ENCODE results near the gene SLC8B1.

SLC8B1 gene

DNA sequence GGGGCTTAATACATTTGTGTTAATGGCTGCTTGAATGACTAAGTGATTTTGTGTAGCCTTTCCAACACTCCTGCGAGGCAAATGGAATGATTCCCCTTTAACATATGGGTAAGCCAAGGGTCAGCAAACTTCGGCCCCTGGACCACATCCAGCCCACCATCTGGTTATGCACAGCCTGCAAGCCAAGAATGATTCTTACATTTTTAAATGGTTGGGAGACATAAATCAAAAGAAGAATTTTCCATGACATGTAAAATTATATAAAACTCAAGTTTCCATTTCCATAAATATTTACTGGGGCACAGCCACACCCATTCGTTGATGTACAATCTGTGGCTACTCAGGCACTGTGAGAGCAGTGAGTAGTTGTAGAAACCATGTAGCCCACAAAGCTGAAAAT, 9.0 kb downstream of the SLC8B1 start:
- Histone ChIP-seq H3K36me3 (ENCODE audit: control insufficient read depth in 2 of 2, insufficient read depth in 1 of 2, low read length in 2 of 2) (peaks cover 0 to 12% of the 10 kb centered on the region in 2 experiments; a peak in 1 of 3 replicates), H3K27ac (ENCODE audit: extremely low read depth, low read depth, low read length) (no peak overlapping the region), H3K4me1 (ENCODE audit: control insufficient read depth, insufficient read depth, low read length) (no peaks in the 10 kb centered on the region), H3K9me3 (ENCODE audit: control insufficient read depth, insufficient read depth, low read depth, low read length) (no peaks in the 10 kb centered on the region), H3K4me3 (ENCODE audit: low read depth, low read length) (no peak overlapping the region)
- TF ChIP-seq ZXDB (tag by site-specific recombination; IDR thresholded peaks at IDR 0.05) = no peak
- no peak for TF ChIP-seq ZNF473 (tag by site-specific recombination; IDR thresholded peaks at IDR 0.05)
- no peak for TF ChIP-seq ZNF791 (tag by site-specific recombination; IDR thresholded peaks at IDR 0.05)
- TF ChIP-seq, protein P1, sequence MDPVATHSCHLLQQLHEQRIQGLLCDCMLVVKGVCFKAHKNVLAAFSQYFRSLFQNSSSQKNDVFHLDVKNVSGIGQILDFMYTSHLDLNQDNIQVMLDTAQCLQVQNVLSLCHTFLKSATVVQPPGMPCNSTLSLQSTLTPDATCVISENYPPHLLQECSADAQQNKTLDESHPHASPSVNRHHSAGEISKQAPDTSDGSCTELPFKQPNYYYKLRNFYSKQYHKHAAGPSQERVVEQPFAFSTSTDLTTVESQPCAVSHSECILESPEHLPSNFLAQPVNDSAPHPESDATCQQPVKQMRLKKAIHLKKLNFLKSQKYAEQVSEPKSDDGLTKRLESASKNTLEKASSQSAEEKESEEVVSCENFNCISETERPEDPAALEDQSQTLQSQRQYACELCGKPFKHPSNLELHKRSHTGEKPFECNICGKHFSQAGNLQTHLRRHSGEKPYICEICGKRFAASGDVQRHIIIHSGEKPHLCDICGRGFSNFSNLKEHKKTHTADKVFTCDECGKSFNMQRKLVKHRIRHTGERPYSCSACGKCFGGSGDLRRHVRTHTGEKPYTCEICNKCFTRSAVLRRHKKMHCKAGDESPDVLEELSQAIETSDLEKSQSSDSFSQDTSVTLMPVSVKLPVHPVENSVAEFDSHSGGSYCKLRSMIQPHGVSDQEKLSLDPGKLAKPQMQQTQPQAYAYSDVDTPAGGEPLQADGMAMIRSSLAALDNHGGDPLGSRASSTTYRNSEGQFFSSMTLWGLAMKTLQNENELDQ (tag by site-specific recombination; IDR thresholded peaks at IDR 0.05; ENCODE audit: low read depth) = no peak
- no peak for TF ChIP-seq SCRT2 (tag by site-specific recombination; IDR thresholded peaks at IDR 0.05)
- ChIA-PET CTCF (interaction anchor here (1.1 kb wide), 1 partner anchor 131 kb away, joined by 3 read pairs; no protein-coding TSS in a partner anchor), POLR2A (interaction anchor here (2.2 kb wide), 1 partner anchor 9 kb away, joined by 13 read pairs; the partner anchor contains the start of gene SLC8B1)

- Histone ChIP-seq H3K36me3 (ENCODE audit: control insufficient read depth in 2 of 2, insufficient read depth in 1 of 2, low read length in 2 of 2) (peaks cover 0 to 23% of the 10 kb centered on the region in 2 experiments; a peak in 1 of 3 replicates), H3K4me3 (ENCODE audit: low read depth, low read length) (no peak overlapping the region), H3K4me1 (ENCODE audit: control insufficient read depth, insufficient read depth, low read length) (no peaks in the 10 kb centered on the region), H3K9me3 (ENCODE audit: control insufficient read depth, insufficient read depth, low read depth, low read length) (no peaks in the 10 kb centered on the region), H3K27ac (ENCODE audit: extremely low read depth, low read depth, low read length) (no peak overlapping the region)
- TF ChIP-seq ZSCAN23 (tag by site-specific recombination; IDR thresholded peaks at IDR 0.05) = no peak
- TF ChIP-seq, protein P2, sequence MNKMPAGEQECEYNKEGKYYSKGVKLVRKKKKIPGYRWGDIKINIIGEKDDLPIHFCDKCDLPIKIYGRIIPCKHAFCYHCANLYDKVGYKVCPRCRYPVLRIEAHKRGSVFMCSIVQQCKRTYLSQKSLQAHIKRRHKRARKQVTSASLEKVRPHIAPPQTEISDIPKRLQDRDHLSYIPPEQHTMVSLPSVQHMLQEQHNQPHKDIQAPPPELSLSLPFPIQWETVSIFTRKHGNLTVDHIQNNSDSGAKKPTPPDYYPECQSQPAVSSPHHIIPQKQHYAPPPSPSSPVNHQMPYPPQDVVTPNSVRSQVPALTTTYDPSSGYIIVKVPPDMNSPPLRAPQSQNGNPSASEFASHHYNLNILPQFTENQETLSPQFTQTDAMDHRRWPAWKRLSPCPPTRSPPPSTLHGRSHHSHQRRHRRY (tag by site-specific recombination; IDR thresholded peaks at IDR 0.05) = no peak
- TF ChIP-seq ZNF341 (tag by site-specific recombination; IDR thresholded peaks at IDR 0.05; ENCODE audit: low read depth) = no peak
- no peak for TF ChIP-seq ZNF521 (tag by site-specific recombination; IDR thresholded peaks at IDR 0.05)
- TF ChIP-seq, protein P3, sequence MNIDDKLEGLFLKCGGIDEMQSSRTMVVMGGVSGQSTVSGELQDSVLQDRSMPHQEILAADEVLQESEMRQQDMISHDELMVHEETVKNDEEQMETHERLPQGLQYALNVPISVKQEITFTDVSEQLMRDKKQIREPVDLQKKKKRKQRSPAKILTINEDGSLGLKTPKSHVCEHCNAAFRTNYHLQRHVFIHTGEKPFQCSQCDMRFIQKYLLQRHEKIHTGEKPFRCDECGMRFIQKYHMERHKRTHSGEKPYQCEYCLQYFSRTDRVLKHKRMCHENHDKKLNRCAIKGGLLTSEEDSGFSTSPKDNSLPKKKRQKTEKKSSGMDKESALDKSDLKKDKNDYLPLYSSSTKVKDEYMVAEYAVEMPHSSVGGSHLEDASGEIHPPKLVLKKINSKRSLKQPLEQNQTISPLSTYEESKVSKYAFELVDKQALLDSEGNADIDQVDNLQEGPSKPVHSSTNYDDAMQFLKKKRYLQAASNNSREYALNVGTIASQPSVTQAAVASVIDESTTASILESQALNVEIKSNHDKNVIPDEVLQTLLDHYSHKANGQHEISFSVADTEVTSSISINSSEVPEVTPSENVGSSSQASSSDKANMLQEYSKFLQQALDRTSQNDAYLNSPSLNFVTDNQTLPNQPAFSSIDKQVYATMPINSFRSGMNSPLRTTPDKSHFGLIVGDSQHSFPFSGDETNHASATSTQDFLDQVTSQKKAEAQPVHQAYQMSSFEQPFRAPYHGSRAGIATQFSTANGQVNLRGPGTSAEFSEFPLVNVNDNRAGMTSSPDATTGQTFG (tag by site-specific recombination; IDR thresholded peaks at IDR 0.05; ENCODE audit: borderline replicate concordance) = no peak
- no peak for TF ChIP-seq ZNF274 (IDR thresholded peaks at IDR 0.05; ENCODE audit: low read length)
- no peak for TF ChIP-seq ZNF274 (tag by site-specific recombination; IDR thresholded peaks at IDR 0.05; ENCODE audit: borderline replicate concordance)
- TF ChIP-seq ZNF596 (tag by site-specific recombination; IDR thresholded peaks at IDR 0.05) = no peak
- no peak for TF ChIP-seq PRDM2 (tag by site-specific recombination; IDR thresholded peaks at IDR 0.05; ENCODE audit: borderline replicate concordance)
- no peak for TF ChIP-seq ZNF2 (tag by site-specific recombination; IDR thresholded peaks at IDR 0.05)
- TF ChIP-seq ZNF112 (tag by site-specific recombination; IDR thresholded peaks at IDR 0.05) = no peak
- TF ChIP-seq ZNF654 (tag by site-specific recombination; IDR thresholded peaks at IDR 0.05; ENCODE audit: low read depth) = no peak
- no peak for TF ChIP-seq ZNF664 (tag by site-specific recombination; IDR thresholded peaks at IDR 0.05)
- TF ChIP-seq ZNF23 (tag by site-specific recombination; IDR thresholded peaks at IDR 0.05; ENCODE audit: borderline replicate concordance) = no peak
- TF ChIP-seq ZNF514 (tag by site-specific recombination; IDR thresholded peaks at IDR 0.05) = no peak
- POLR2A ChIA-PET = interaction anchor here (1.2 to 1.6 kb wide), 2 partner anchors 10 to 13 kb away, joined by 4 to 5 read pairs; partner anchors contain the start of gene SLC8B1
- CTCF ChIA-PET = interaction anchor here (0.7 kb wide), 1 partner anchor 63 kb away, joined by 3 read pairs; no protein-coding TSS in a partner anchor
Observed at GRCh38 chr12:113322343-113322742, 12.6 kb downstream of the SLC8B1 start.

Data from HEK293 (cell line).